Measurements from ENCODE around the gene DRD4. TPM values are rescaled to one million over a fixed set of nuclear protein-coding genes. Genes with fewer than 3 reads are reported as not detected.

DRD4 gene
- total and polyA plus RNA-seq, 7 experiments from 2014 or later, result 0.27 to 1.9 (median 0.75) TPM; not detected in 2

- H3K4me3 ChIP-seq (ENCODE audit: low read length), result no peak overlapping the region
- ChIA-PET POLR2A (interaction anchor here (2.5 kb wide), 1 partner anchor 37 kb away, joined by 14 read pairs; the partner anchor contains the start of gene PHRF1), CTCF (interaction anchor here (0.6 kb wide), 1 partner anchor 36 kb away, joined by 6 read pairs; no protein-coding TSS in a partner anchor)
- Mint-ChIP-seq H3K4me1 (peaks cover 0 to 22% (median 15%) of the 10 kb centered on the region in 7 donors), H3K27ac (peak overlapping the region in 7 of 9 donors; percentile 58 to 93 (median 89)), H3K36me3 (peaks cover 0 to 15% (median 0%) of the 10 kb centered on the region in 5 donors), H3K9me3 (peaks cover 0 to 2% (median 0%) of the 10 kb centered on the region in 11 donors), H3K4me3 (peak overlapping the region in 1 of 10 donors; percentile 20), H3K27me3 (no peaks in the 10 kb centered on the region)
- H3K4me1 ChIP-seq (ENCODE audit: control insufficient read depth in 2 of 2, insufficient read depth in 2 of 2, low read length in 2 of 2), result peaks cover 8 to 22% of the 10 kb centered on the region in 2 donors
- H3K9me3 ChIP-seq (ENCODE audit: control insufficient read depth in 2 of 3, low read length in 3 of 3), result no peaks in the 10 kb centered on the region
- peaks cover 0 to 62% (median 22%) of the 10 kb centered on the region in 3 experiments for H3K36me3 ChIP-seq (ENCODE audit: control insufficient read depth in 2 of 3, insufficient read depth in 3 of 3, low read length in 3 of 3)
- intact Hi-C loops (cut with micrococcal nuclease), result loop anchor here (1.0 to 2.0 kb wide), 6 partner anchors 37 to 110 kb away; partner anchors contain the start of genes LMNTD2 (in 1 of the 2), LRRC56 (in 1 of the 2), PHRF1 (in 1 of the 2) and RASSF7 (in 1 of the 2)
- ATAC-seq (no peak), DNase-seq (peak in 1 of 9 donors; percentile 25)
- peak overlapping the region; percentile 86 for H3K27ac ChIP-seq (ENCODE audit: low read depth, low read length)
- no peaks in the 10 kb centered on the region for H3K27me3 ChIP-seq (ENCODE audit: control insufficient read depth in 2 of 2, insufficient read depth in 2 of 2, low read length in 2 of 2)
Measured at GRCh38 chr11:612961-613300, 24.1 kb upstream of the DRD4 start.

- H3K27me3 ChIP-seq (ENCODE audit: control insufficient read depth in 2 of 2, insufficient read depth in 2 of 2, low read length in 2 of 2), result no peaks in the 10 kb centered on the region
- peaks cover 0 to 22% (median 15%) of the 10 kb centered on the region in 7 donors for H3K4me1 Mint-ChIP-seq
- peak overlapping the region in 7 of 9 donors; percentile 88 to 95 (median 90) for H3K27ac Mint-ChIP-seq
- H3K27me3 Mint-ChIP-seq, result no peaks in the 10 kb centered on the region
- ChIA-PET POLR2A (interaction anchor here (0.7 to 2.5 kb wide), 4 partner anchors 37 to 110 kb away, joined by 3 to 14 read pairs (median 3); partner anchors contain the start of genes PHRF1 and RNH1), CTCF (interaction anchor here (0.6 kb wide), 1 partner anchor 36 kb away, joined by 6 read pairs; no protein-coding TSS in a partner anchor)
- intact Hi-C loops (cut with micrococcal nuclease), result loop anchor here (1.0 to 2.0 kb wide), 6 partner anchors 37 to 110 kb away; partner anchors contain the start of genes LMNTD2 (in 1 of the 2), LRRC56 (in 1 of the 2), PHRF1 (in 1 of the 2) and RASSF7 (in 1 of the 2)
- no peak overlapping the region for H3K4me3 ChIP-seq (ENCODE audit: low read length)
- peaks cover 8 to 22% of the 10 kb centered on the region in 2 donors for H3K4me1 ChIP-seq (ENCODE audit: control insufficient read depth in 2 of 2, insufficient read depth in 2 of 2, low read length in 2 of 2)
- H3K4me3 Mint-ChIP-seq, result peak overlapping the region in 5 of 10 donors; percentile 13 to 82 (median 63)
- peaks cover 0 to 15% (median 0%) of the 10 kb centered on the region in 5 donors for H3K36me3 Mint-ChIP-seq
- H3K27ac ChIP-seq (ENCODE audit: low read depth, low read length), result peak overlapping the region; percentile 95
- ATAC-seq (peak; percentile 47), DNase-seq (peak in 8 of 9 donors; percentile 20 to 89 (median 76))
- H3K36me3 ChIP-seq (ENCODE audit: control insufficient read depth in 2 of 3, insufficient read depth in 3 of 3, low read length in 3 of 3), result peaks cover 0 to 56% (median 22%) of the 10 kb centered on the region in 3 experiments
- no peaks in the 10 kb centered on the region for H3K9me3 ChIP-seq (ENCODE audit: control insufficient read depth in 2 of 3, low read length in 3 of 3)
- H3K9me3 Mint-ChIP-seq, result peaks cover 0 to 2% (median 0%) of the 10 kb centered on the region in 11 donors
Measured at GRCh38 chr11:613369-613968, 23.6 kb upstream of the DRD4 start.

- peak in 1 of 9 donors; percentile 31 for DNase-seq
- POLR2A ChIA-PET, result interaction anchor here (0.6 to 2.5 kb wide), 8 partner anchors 14 to 389 kb away, joined by 3 to 14 read pairs (median 3); partner anchors contain the start of genes HRAS, PHRF1 and RNH1
- Histone ChIP-seq H3K4me1 (ENCODE audit: control insufficient read depth in 2 of 2, insufficient read depth in 2 of 2, low read length in 2 of 2) (peaks cover 8 to 22% of the 10 kb centered on the region in 2 donors), H3K27me3 (ENCODE audit: control insufficient read depth in 2 of 2, insufficient read depth in 2 of 2, low read length in 2 of 2) (no peaks in the 10 kb centered on the region), H3K4me3 (ENCODE audit: low read length) (no peak overlapping the region), H3K36me3 (ENCODE audit: control insufficient read depth in 2 of 3, insufficient read depth in 3 of 3, low read length in 3 of 3) (peaks cover 0 to 50% (median 22%) of the 10 kb centered on the region in 3 experiments), H3K27ac (ENCODE audit: low read depth, low read length) (peak overlapping the region; percentile 95), H3K9me3 (ENCODE audit: control insufficient read depth in 2 of 3, low read length in 3 of 3) (no peaks in the 10 kb centered on the region)
- H3K36me3 Mint-ChIP-seq, result peaks cover 0 to 13% (median 0%) of the 10 kb centered on the region in 5 donors
- peaks cover 0 to 22% (median 15%) of the 10 kb centered on the region in 7 donors for H3K4me1 Mint-ChIP-seq
- peak overlapping the region; percentile 63 to 86 (median 76) for H3K4me3 Mint-ChIP-seq
- ATAC-seq, result no peak
- H3K27me3 Mint-ChIP-seq, result no peaks in the 10 kb centered on the region
- peak overlapping the region; percentile 57 to 95 (median 88) for H3K27ac Mint-ChIP-seq
- intact Hi-C loops (cut with micrococcal nuclease), result no loop called here
- H3K9me3 Mint-ChIP-seq, result peaks cover 0 to 2% (median 0%) of the 10 kb centered on the region in 11 donors
- CTCF ChIA-PET, result no interaction called here
Measured at GRCh38 chr11:614021-614622, 22.9 kb upstream of the DRD4 start.

- H3K27ac ChIP-seq (ENCODE audit: low read depth, low read length), result peak overlapping the region; percentile 95
- DNase-seq (peak in 1 of 9 donors; percentile 42), ATAC-seq (no peak)
- Mint-ChIP-seq H3K4me1 (peaks cover 0 to 22% (median 15%) of the 10 kb centered on the region in 7 donors), H3K27me3 (no peaks in the 10 kb centered on the region), H3K9me3 (peaks cover 0 to 2% (median 0%) of the 10 kb centered on the region in 11 donors), H3K27ac (peak overlapping the region; percentile 83 to 97 (median 91)), H3K36me3 (peaks cover 0 to 13% (median 0%) of the 10 kb centered on the region in 5 donors), H3K4me3 (peak overlapping the region; percentile 80 to 94 (median 92))
- POLR2A ChIA-PET, result interaction anchor here (0.6 to 2.5 kb wide), 14 partner anchors 14 to 390 kb away, joined by 3 to 14 read pairs (median 3); partner anchors contain the start of genes HRAS, PHRF1 and TALDO1
- H3K4me3 ChIP-seq (ENCODE audit: low read length), result peak overlapping the region; percentile 97
- no peaks in the 10 kb centered on the region for H3K9me3 ChIP-seq (ENCODE audit: control insufficient read depth in 2 of 3, low read length in 3 of 3)
- peaks cover 8 to 22% of the 10 kb centered on the region in 2 donors for H3K4me1 ChIP-seq (ENCODE audit: control insufficient read depth in 2 of 2, insufficient read depth in 2 of 2, low read length in 2 of 2)
- H3K27me3 ChIP-seq (ENCODE audit: control insufficient read depth in 2 of 2, insufficient read depth in 2 of 2, low read length in 2 of 2), result no peaks in the 10 kb centered on the region
- peaks cover 0 to 42% (median 22%) of the 10 kb centered on the region in 3 experiments for H3K36me3 ChIP-seq (ENCODE audit: control insufficient read depth in 2 of 3, insufficient read depth in 3 of 3, low read length in 3 of 3)
- CTCF ChIA-PET, result no interaction called here
- intact Hi-C loops (cut with micrococcal nuclease), result loop anchor here (1.0 kb wide), 5 partner anchors 27 to 108 kb away; partner anchors contain the start of genes DEAF1 (in 2 of the 2), TMEM80 (in 2 of the 2), LMNTD2 (in 1 of the 2) and PHRF1 (in 1 of the 2)
Measured at GRCh38 chr11:614623-615503, 22.2 kb upstream of the DRD4 start.

GRCh38 chr11:615504-616319 is 21.4 kb upstream of the DRD4 start, which contains the start of gene IRF7:
TSS of gene IRF7 (minus strand) at chr11:615950. CDS start at chr11:615364, 586 bp downstream.
- Mint-ChIP-seq H3K36me3 (peaks cover 0 to 13% (median 0%) of the 10 kb centered on the region in 5 donors), H3K4me1 (peaks cover 0 to 22% (median 15%) of the 10 kb centered on the region in 7 donors), H3K9me3 (peaks cover 0 to 2% (median 0%) of the 10 kb centered on the region in 11 donors), H3K27me3 (no peaks in the 10 kb centered on the region), H3K27ac (peak within 1 kb of the TSS; percentile 83 to 97 (median 93)), H3K4me3 (peak within 1 kb of the TSS; percentile 80 to 94 (median 92))
- H3K4me1 ChIP-seq (ENCODE audit: control insufficient read depth in 2 of 2, insufficient read depth in 2 of 2, low read length in 2 of 2), result peaks cover 8 to 22% of the 10 kb centered on the region in 2 donors
- ATAC-seq, result peak; percentile 91
- H3K4me3 ChIP-seq (ENCODE audit: low read length), result peak within 1 kb of the TSS; percentile 97
- no peaks in the 10 kb centered on the region for H3K27me3 ChIP-seq (ENCODE audit: control insufficient read depth in 2 of 2, insufficient read depth in 2 of 2, low read length in 2 of 2)
- no peaks in the 10 kb centered on the region for H3K9me3 ChIP-seq (ENCODE audit: control insufficient read depth in 2 of 3, low read length in 3 of 3)
- ChIA-PET POLR2A (interaction anchor here (0.6 to 1.5 kb wide), 11 partner anchors 15 to 408 kb away, joined by 3 to 6 read pairs (median 3); partner anchors contain the start of genes BET1L, HRAS, PHRF1 and RIC8A), CTCF (interaction anchor here (0.6 kb wide), 1 partner anchor 1037 kb away, joined by 3 read pairs; no protein-coding TSS in a partner anchor)
- H3K27ac ChIP-seq (ENCODE audit: low read depth, low read length), result peak within 1 kb of the TSS; percentile 95
- peaks cover 0 to 34% (median 17%) of the 10 kb centered on the region in 3 experiments for H3K36me3 ChIP-seq (ENCODE audit: control insufficient read depth in 2 of 3, insufficient read depth in 3 of 3, low read length in 3 of 3)
- intact Hi-C loops (cut with micrococcal nuclease), result loop anchor here (1.0 to 2.0 kb wide), 8 partner anchors 27 to 194 kb away; partner anchors contain the start of genes DEAF1 (in 2 of the 2), TMEM80 (in 2 of the 2), LMNTD2 (in 1 of the 2) and PHRF1 (in 1 of the 2)
- peak; percentile 70 to 91 (median 76) for DNase-seq
